ENCODE results near the gene CFAP20DC.

- TF ChIP-seq, protein P1, sequence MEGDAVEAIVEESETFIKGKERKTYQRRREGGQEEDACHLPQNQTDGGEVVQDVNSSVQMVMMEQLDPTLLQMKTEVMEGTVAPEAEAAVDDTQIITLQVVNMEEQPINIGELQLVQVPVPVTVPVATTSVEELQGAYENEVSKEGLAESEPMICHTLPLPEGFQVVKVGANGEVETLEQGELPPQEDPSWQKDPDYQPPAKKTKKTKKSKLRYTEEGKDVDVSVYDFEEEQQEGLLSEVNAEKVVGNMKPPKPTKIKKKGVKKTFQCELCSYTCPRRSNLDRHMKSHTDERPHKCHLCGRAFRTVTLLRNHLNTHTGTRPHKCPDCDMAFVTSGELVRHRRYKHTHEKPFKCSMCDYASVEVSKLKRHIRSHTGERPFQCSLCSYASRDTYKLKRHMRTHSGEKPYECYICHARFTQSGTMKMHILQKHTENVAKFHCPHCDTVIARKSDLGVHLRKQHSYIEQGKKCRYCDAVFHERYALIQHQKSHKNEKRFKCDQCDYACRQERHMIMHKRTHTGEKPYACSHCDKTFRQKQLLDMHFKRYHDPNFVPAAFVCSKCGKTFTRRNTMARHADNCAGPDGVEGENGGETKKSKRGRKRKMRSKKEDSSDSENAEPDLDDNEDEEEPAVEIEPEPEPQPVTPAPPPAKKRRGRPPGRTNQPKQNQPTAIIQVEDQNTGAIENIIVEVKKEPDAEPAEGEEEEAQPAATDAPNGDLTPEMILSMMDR (conservative IDR thresholded peaks at IDR 0.05 in 1 of 2, IDR thresholded peaks at IDR 0.05 in 1 of 2; ENCODE audit: low read depth in 1 of 2, low read length in 2 of 2), result no peak
- no peak for TF ChIP-seq EZH2 (IDR thresholded peaks at IDR 0.05; ENCODE audit: low read length, missing control alignments)
Measured at GRCh38 chr3:58962040-58962651, 87.7 kb downstream of the CFAP20DC start.
